Measurements from ENCODE around the gene CAPS2. TPM values are rescaled to one million over a fixed set of nuclear protein-coding genes. Genes with fewer than 3 reads are reported as not detected.
A peak's percentile ranks its signal among the peaks of the same experiment; 100 is the strongest.

Gene CAPS2
- total RNA-seq, 8 experiments from 2014 or later = 0.41 to 16.0 (median 3.0) TPM

DNA sequence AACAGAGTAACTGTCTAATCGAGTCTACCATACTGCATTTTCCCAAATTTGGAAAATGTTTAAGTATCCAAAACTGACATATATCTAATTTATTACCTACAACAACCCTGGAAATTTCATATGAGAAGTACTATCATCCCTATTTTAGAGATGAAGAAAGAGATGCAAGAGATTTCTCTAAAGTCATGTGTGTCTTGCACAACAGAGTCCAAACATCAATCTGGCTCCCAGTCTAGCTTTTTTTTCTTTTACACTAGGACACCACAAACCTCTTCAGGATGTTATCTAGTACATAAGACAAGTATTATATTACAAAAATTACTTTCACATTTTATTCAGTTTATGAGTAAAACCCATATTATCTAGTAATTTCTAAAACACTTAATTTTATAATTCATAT lies 39.1 kb downstream of the CAPS2 start:
- in situ Hi-C loops (cut with MboI; ENCODE audit: low pct_unique_long_range_greater_than_20kb in 2 of 9, low sequenced_read_pairs in 9 of 9, unreplicated experiment in 9 of 9) = no loop called here
- 10 to 100% (median 83%) methylated on average over 1 of the region's 1 CpG; no CpG with 5 or more reads in 1 of the 10 experiments for WGBS, 10 experiments
- no peaks in the 10 kb centered on the region for H3K4me1 ChIP-seq (replicated peaks in 1 of 2)
- H3K4me3 ChIP-seq = no peak overlapping the region
- H3K27ac ChIP-seq = no peak overlapping the region
- ATAC-seq (replicated peaks in 6 of 8) = no peak

- in situ Hi-C loops (cut with MboI; ENCODE audit: low pct_unique_long_range_greater_than_20kb in 2 of 9, low sequenced_read_pairs in 9 of 9, unreplicated experiment in 9 of 9) = no loop called here
- peak in 2 of 8 experiments; percentile 14 to 23 for ATAC-seq (replicated peaks in 6 of 8)
- 0 to 100% (median 89%) methylated on average over 1 of the region's 1 CpG for WGBS, 10 experiments
Observed at GRCh38 chr12:75289753-75290152, 40.4 kb downstream of the CAPS2 start.

DNA sequence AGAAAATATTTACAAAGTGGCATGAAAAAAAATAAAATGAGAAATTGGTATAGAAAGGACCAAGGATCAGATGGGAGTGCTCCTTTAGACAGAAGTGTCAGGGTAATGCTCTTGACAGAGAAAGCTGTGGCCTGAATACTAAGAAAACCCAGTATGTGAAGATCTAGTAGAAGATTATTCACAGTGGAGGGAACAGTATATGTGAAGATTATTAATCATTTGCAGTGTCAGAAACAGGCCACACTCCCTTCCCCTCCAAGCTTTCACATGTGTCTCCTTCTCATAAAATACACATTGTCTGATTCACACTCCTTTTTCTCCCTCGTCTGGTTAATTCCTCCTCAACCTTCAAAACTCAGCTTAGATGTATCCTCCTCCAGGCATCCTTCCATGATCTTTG lies 41.3 kb downstream of the CAPS2 start:
- in situ Hi-C loops (cut with MboI; ENCODE audit: low pct_unique_long_range_greater_than_20kb in 2 of 9, low sequenced_read_pairs in 9 of 9, unreplicated experiment in 9 of 9) = no loop called here
- H3K27ac ChIP-seq = no peak overlapping the region
- no peak overlapping the region for H3K4me3 ChIP-seq
- peak in 2 of 8 experiments; percentile 90 to 92 for ATAC-seq (replicated peaks in 6 of 8)
- no peaks in the 10 kb centered on the region for H3K4me1 ChIP-seq (replicated peaks in 1 of 2)
- WGBS, 10 experiments = 17 to 100% (median 45%) methylated on average over 1 of the region's 1 CpG; no CpG with 5 or more reads in 2 of the 10 experiments

More at GRCh38 chr12:75289753-75290152, 40.4 kb downstream of the CAPS2 start:
- H3K4me3 ChIP-seq = no peak overlapping the region
- no peak overlapping the region for H3K27ac ChIP-seq
- H3K4me1 ChIP-seq (replicated peaks in 1 of 2) = no peaks in the 10 kb centered on the region

GRCh38 chr12:75275702-75276101 lies 54.4 kb downstream of the CAPS2 start:
- H3K4me3 ChIP-seq = no peak overlapping the region
- 60 to 94% (median 81%) methylated on average over 2 of the region's 2 CpGs; no CpG with 5 or more reads in 2 of the 10 experiments for WGBS, 10 experiments
- ATAC-seq (replicated peaks in 6 of 8) = no peak
- in situ Hi-C loops (cut with MboI; ENCODE audit: low pct_unique_long_range_greater_than_20kb in 2 of 9, low sequenced_read_pairs in 9 of 9, unreplicated experiment in 9 of 9) = no loop called here
- no peaks in the 10 kb centered on the region for H3K4me1 ChIP-seq (replicated peaks in 1 of 2)
- H3K27ac ChIP-seq = no peak overlapping the region

- WGBS, 10 experiments = 54 to 100% (median 91%) methylated on average over 2 to 3 of the region's 5 CpGs; no CpG with 5 or more reads in 4 of the 10 experiments
- H3K27ac ChIP-seq = no peak overlapping the region
- H3K4me3 ChIP-seq = no peak overlapping the region
- in situ Hi-C loops (cut with MboI; ENCODE audit: low pct_unique_long_range_greater_than_20kb in 2 of 9, low sequenced_read_pairs in 9 of 9, unreplicated experiment in 9 of 9) = no loop called here
- no peaks in the 10 kb centered on the region for H3K4me1 ChIP-seq (replicated peaks in 1 of 2)
- ATAC-seq (replicated peaks in 6 of 8) = no peak
Observed at GRCh38 chr12:75271576-75271975, 58.5 kb downstream of the CAPS2 start.

DNA sequence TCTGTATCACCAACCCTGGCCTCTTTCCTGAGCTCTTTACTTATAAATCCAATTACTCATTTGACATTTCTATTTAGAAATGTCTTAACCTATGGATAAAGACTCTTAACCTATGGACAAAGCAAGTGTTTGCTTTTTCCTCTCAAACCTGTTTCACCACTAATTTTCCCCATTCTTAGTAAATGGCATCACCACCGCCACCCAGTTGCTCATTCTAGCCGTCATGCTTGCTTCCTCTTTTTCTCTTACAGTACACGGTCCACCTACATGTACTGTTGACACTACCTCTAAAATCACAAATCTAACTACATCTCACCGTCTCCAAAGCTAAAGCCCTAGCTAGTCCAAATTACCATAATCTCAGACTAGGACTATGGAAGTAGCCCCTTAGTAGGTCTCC lies 60.0 kb downstream of the CAPS2 start:
- in situ Hi-C loops (cut with MboI; ENCODE audit: low pct_unique_long_range_greater_than_20kb in 2 of 9, low sequenced_read_pairs in 9 of 9, unreplicated experiment in 9 of 9) = no loop called here

GRCh38 chr12:75269209-75269608 lies 60.9 kb downstream of the CAPS2 start:
- Histone ChIP-seq H3K27ac (no peak overlapping the region), H3K4me3 (no peak overlapping the region), H3K4me1 (replicated peaks in 1 of 2) (no peaks in the 10 kb centered on the region)
- WGBS, 10 experiments = 0 to 100% (median 53%) methylated on average over 1 to 2 of the region's 2 CpGs; no CpG with 5 or more reads in 1 of the 10 experiments
- no peak for ATAC-seq (replicated peaks in 6 of 8)
- in situ Hi-C loops (cut with MboI; ENCODE audit: low pct_unique_long_range_greater_than_20kb in 2 of 9, low sequenced_read_pairs in 9 of 9, unreplicated experiment in 9 of 9) = no loop called here

More for the DNA sequence above, 60.0 kb downstream of the CAPS2 start:
- Histone ChIP-seq H3K27ac (no peak overlapping the region), H3K4me3 (no peak overlapping the region), H3K4me1 (replicated peaks in 1 of 2) (no peaks in the 10 kb centered on the region)
- ATAC-seq (replicated peaks in 6 of 8) = no peak
- WGBS, 10 experiments = 60 to 100% (median 95%) methylated on average over 1 to 4 of the region's 4 CpGs; no CpG with 5 or more reads in 2 of the 10 experiments

GRCh38 chr12:75260316-75260715 lies 69.8 kb downstream of the CAPS2 start:
- Histone ChIP-seq H3K4me1 (replicated peaks in 1 of 2) (no peaks in the 10 kb centered on the region), H3K4me3 (no peak overlapping the region), H3K27ac (no peak overlapping the region)
- ATAC-seq (replicated peaks in 6 of 8) = no peak
- 17 to 100% (median 79%) methylated on average over 1 to 2 of the region's 2 CpGs for WGBS, 10 experiments
- in situ Hi-C loops (cut with MboI; ENCODE audit: low pct_unique_long_range_greater_than_20kb in 2 of 9, low sequenced_read_pairs in 9 of 9, unreplicated experiment in 9 of 9) = no loop called here

DNA sequence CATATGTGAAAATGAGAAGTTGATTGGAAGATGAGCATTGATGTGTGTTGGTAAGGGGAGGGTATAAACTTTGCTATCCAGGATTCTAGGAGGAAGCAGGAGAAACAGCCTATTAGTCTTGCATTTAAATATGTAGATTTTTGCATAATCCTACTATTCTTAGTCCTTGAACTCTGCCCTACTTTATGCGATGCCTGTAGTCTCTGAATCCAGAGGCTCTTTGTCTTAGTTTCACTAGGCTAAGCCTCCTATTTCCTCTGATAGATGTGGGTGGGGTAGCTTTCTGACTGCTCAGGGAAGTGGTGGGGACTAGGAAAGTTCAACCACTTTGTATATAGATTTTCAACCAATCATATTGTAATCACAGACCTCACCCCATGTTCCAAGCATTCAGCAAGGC lies 71.0 kb downstream of the CAPS2 start:
- Histone ChIP-seq H3K4me1 (replicated peaks in 1 of 2) (no peaks in the 10 kb centered on the region), H3K27ac (no peak overlapping the region), H3K4me3 (no peak overlapping the region)
- in situ Hi-C loops (cut with MboI; ENCODE audit: low pct_unique_long_range_greater_than_20kb in 2 of 9, low sequenced_read_pairs in 9 of 9, unreplicated experiment in 9 of 9) = no loop called here
- WGBS, 10 experiments = 0 to 80% (median 13%) methylated on average over 1 of the region's 1 CpG; no CpG with 5 or more reads in 3 of the 10 experiments
- ATAC-seq (replicated peaks in 6 of 8) = peak in 3 of 8 experiments; percentile 69 to 97 (median 93)

- Histone ChIP-seq H3K4me3 (no peak overlapping the region), H3K27ac (no peak overlapping the region), H3K4me1 (replicated peaks in 1 of 2) (no peaks in the 10 kb centered on the region)
- in situ Hi-C loops (cut with MboI; ENCODE audit: low pct_unique_long_range_greater_than_20kb in 2 of 9, low sequenced_read_pairs in 9 of 9, unreplicated experiment in 9 of 9) = no loop called here
- no peak for ATAC-seq (replicated peaks in 6 of 8)
- WGBS, 10 experiments = 10 to 100% (median 80%) methylated on average over 1 to 2 of the region's 2 CpGs; no CpG with 5 or more reads in 3 of the 10 experiments
Observed at GRCh38 chr12:75257510-75257909, 72.6 kb downstream of the CAPS2 start.

DNA sequence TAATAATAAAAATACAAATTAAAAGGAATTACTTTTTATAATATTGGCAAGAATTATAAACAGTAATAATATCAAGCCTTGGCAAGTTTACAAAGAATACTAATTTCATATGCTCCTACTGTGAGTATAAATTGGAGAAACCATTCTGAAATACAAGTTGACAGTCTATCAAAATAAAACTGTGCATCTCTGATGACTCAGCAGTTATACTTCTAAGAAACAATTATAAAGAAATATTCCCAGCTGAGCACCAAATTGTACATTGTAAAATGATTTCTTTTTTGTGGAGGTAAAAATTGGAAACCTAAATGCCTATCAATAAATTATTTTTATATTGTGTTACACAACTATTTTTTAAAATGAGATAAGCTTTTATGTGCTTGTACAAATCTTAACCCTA lies 85.0 kb downstream of the CAPS2 start:
- Histone ChIP-seq H3K27ac (no peak overlapping the region), H3K4me3 (no peak overlapping the region), H3K4me1 (replicated peaks in 1 of 2) (no peaks in the 10 kb centered on the region)
- no peak for ATAC-seq (replicated peaks in 6 of 8)
- in situ Hi-C loops (cut with MboI; ENCODE audit: low pct_unique_long_range_greater_than_20kb in 2 of 9, low sequenced_read_pairs in 9 of 9, unreplicated experiment in 9 of 9) = no loop called here

DNA sequence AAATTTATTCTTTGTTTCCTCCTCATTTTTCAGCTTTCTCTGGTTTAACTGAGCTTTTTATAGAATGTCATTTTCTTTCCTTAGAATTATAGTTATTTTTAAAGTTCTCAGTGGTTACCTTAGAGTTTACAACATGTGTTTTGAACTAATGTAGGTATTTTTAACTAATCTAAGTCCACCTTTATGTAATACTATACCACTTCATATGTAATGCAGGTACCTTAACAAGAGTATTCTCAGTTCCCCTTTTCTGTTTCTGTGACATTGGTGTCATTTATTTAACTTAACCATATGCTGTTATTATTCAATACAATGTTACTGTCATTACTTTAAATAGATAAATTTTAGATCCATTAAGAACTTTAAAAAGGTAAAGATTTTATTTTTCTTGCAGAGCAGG lies 90.1 kb downstream of the CAPS2 start:
- Histone ChIP-seq H3K27ac (no peak overlapping the region), H3K4me3 (no peak overlapping the region)
- no peak for ATAC-seq (replicated peaks in 6 of 8)

DNA sequence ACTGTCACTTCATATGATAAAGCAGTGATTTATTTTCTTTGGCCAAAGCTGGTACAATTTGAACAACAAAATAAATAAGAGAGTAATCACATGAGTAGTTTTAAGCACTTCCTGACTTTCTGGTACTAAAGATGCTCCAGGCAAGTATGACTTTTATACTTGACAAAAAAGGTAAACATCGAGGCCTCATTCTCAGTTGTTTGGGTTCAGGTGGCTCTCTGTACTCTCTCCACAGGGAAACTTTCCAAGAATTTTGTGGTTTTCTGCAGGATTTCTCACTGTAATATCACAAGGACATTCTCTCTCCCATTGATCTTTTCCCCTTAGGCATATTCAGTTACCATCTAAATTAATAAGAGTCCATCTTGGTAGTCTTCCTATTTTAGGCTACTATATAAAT lies 93.9 kb downstream of the CAPS2 start:
- no peak overlapping the region for H3K4me3 ChIP-seq
- in situ Hi-C loops (cut with MboI; ENCODE audit: low pct_unique_long_range_greater_than_20kb in 2 of 9, low sequenced_read_pairs in 9 of 9, unreplicated experiment in 9 of 9) = no loop called here
- 0 to 100% (median 20%) methylated on average over 1 of the region's 1 CpG; no CpG with 5 or more reads in 3 of the 10 experiments for WGBS, 10 experiments
- ATAC-seq (replicated peaks in 6 of 8) = no peak
- H3K27ac ChIP-seq = no peak overlapping the region
- no peaks in the 10 kb centered on the region for H3K4me1 ChIP-seq (replicated peaks in 1 of 2)

More for the DNA sequence above, 90.1 kb downstream of the CAPS2 start:
- H3K4me1 ChIP-seq (replicated peaks in 1 of 2) = no peaks in the 10 kb centered on the region
- in situ Hi-C loops (cut with MboI; ENCODE audit: low pct_unique_long_range_greater_than_20kb in 2 of 9, low sequenced_read_pairs in 9 of 9, unreplicated experiment in 9 of 9) = no loop called here

DNA sequence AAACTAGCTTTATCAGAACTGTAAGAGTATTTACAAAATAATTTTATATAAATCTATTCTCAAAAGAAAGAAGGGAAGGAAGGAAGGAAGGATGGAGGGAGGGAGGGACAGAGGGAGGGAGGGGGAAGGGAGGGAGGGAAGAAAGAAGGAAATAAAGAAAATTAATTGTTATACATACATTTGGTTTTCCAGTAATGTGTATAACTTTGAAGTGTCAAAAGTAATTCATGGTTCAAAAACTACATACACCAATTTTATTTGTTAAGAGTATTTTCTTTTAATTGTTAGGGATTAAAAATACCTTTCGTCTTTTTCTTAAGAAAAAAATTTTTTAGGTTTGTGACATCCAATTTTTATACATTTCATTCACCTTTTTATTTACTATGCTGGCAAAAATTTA lies 103.0 kb downstream of the CAPS2 start:
- Histone ChIP-seq H3K27ac (no peak overlapping the region), H3K4me1 (replicated peaks in 1 of 2) (no peaks in the 10 kb centered on the region), H3K4me3 (no peak overlapping the region)
- in situ Hi-C loops (cut with MboI; ENCODE audit: low pct_unique_long_range_greater_than_20kb in 2 of 9, low sequenced_read_pairs in 9 of 9, unreplicated experiment in 9 of 9) = no loop called here
- no peak for ATAC-seq (replicated peaks in 6 of 8)
- 11 to 100% (median 87%) methylated on average over 1 of the region's 1 CpG; no CpG with 5 or more reads in 2 of the 10 experiments for WGBS, 10 experiments
